NCI-H128 (cell line): ENCODE data around the gene OXSM.
A peak's percentile ranks its signal among the peaks of the same experiment; 100 is the strongest.

Experiments
- DNase-seq: peaks from one replicate; lab custom pipeline; 2025; ENCODE audit not compliant: unreplicated experiment; lab: John Stamatoyannopoulos, UW

OXSM gene

DNA sequence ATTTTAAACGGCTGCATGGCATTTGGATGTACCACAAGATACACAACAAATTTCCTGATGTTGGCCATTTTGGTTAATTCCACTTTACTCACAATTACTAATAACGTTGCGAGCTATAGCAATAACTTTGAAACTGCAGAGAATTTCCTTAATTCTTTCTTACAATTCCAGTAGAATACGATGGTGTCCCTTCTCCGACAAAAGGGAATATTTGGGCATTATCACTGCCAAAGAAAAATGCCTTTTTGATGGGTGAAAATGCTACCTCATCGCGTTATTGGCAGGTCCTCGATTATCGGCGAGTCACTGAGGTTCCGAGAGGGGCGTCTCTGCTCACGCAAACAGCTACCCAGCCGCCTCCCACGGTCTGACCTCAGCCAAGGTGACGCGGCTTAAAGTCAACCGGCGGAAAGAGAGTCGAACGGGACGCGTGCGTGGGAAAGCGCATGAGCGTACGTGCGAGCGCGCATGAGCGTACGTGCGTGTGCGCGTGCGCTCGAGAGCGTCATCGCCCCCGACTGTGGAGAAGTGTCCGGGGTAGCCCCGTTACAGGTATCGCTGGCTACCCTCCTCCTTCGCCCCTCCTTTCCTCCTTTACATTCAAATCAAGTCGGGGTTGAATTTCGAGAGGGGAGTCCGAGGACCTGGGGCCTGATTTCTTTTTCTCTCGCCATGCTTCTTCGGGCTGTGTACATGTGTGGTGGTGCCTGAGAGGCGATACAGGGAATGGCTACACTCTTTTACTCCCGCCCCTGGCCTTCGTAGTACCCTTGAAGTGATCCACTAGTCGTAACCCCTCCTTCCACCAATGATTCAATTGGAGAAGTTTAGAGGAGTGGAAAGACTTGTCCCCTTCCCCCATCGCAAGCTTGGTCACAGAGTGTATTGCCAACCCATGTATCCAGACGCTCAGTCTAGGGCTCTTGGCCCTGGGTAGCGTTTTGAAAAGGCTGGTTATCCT, at the start of gene OXSM:
TSS of gene OXSM (plus strand) at position 495 of the 961 bp plus-strand sequence. CDS start 931 bp downstream, outside the sequence.
- DNase-seq, result peak; percentile 65

DNA sequence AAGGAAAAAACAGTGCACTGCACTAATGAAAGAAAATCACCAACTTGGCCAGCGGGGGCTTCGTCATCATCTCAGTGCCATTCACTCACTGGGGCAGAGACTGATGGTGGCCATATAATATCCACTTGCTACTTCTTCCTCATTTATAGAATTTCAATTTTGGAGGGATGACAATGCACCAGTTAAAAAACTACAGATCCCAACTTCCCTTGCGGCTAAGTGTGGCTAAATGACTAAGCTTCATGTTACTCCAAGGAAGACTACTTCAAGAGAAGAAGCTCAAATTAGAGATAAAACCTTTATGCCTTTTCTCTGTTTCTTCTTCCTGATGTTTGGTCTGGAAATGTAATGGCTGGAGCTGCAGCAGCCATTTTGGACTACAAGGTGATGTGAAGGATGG, 45.4 kb upstream of the OXSM start:
- DNase-seq, result no peak

DNA sequence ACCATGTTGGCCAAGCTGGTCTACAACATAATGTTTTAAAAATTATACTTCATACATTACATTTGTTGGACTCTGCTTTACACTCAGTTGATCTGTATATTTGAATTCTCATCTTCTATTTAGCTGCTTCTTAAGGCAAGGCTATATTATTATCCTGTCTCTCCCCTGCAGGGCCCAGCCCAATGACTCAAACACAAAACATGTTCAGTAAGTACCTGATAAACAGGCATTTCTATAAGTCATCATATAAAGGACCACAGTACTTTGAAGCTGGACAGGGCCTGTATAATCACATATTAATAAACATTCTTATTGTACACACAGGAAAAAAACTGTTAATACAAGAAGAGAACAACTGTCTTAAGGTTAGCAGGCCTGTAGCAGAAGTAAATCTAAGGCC, 42.9 kb upstream of the OXSM start:
- no peak for DNase-seq

DNA sequence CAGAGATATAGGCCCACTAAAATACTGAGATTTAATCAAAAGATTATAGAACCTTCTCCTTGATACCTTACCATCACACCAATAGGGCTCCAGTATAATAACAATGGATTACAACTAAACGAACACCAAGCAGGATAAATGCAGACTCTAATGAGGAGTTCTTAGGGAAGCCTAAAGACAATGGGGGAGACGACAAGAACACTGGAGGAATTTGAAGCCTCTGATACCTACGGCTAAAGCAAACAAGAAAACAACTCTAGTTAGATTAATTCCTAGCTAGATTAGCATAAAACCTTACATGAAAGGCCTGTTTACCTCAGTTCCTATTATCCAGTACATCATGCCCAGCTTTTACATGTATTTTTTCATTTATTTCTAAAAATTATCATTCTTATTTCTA, 41.7 kb upstream of the OXSM start:
- DNase-seq, result no peak

DNA sequence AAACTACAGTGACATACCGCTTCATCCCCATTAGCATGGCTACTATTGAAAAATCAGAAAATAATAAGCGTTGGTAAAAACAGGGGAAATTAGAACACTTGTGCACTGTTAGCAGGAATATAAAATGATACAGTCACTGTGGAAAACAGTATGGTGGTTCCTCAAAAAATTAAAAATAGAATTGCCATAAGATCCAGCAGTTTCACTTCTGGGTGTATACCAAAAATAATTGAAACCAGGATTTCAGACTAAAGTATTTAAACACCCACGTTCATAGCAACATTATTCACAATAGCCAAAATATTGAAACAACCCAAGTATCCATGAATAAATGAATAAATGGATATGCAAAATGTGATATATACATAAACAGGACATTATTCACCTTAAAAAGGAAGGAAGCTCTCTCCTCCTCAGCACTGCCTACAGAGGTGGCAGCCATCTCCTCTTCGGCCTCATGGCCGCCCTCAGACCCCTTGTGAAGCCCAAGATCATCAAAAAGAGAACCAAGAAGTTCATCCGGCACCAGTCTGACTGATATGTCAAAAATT, 40.8 kb upstream of the OXSM start:
- no peak for DNase-seq

DNA sequence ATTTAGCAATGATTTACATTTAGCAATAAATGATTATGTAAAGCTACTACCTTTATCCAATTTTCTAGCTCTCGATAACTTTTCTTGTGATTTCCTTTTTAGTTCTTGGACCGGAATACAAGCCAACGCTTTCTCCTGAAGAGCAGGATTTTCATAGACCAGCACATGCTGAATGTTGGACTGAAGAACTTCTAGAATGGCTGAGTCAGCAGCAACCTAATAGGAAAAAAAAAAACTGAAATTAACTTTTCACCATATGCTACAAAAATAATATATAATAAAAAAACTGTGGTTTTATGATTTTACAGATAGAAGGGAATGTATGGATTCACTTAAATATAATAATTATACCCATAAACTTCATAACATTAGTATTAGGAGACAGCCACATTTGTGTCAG, 38.8 kb upstream of the OXSM start:
- no peak for DNase-seq

DNA sequence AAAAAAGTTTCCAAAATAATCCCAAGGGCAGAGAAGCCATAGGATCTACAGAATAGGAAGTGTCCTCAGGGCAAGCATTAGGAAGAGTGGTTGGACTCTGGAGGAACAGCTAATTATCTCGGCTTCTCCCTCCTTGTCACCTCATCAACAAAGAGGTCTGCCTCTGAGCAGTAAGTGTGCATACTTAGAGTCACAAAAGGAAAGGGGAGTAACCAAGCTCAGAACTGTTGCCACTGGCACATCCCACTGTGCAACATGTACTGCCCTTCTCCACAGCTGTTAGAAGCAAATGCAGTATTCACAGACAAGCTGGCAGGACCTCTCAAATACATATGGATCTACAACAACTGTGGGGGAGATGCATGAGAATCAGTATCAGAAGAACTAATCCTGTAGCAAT, 38.2 kb upstream of the OXSM start:
- no peak for DNase-seq

DNA sequence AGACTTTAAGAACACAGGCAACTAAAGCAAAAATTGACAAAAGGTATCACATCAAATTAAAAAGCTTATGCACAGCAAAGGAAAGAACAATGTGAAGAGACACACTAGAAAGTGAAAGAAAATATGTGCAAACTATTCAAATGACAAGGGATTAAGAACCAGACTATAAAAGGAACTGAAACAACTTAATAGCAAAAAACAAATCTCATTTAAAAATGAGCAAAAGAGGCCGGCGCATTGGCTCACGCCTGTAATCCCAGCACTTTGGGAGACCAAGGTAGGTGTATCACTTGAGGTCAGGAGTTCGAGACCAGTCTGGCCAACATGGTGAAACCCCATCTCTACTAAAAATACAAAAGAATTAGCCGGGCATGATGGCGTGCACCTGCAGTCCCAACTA, 21.0 kb upstream of the OXSM start:
- DNase-seq, result no peak

DNA sequence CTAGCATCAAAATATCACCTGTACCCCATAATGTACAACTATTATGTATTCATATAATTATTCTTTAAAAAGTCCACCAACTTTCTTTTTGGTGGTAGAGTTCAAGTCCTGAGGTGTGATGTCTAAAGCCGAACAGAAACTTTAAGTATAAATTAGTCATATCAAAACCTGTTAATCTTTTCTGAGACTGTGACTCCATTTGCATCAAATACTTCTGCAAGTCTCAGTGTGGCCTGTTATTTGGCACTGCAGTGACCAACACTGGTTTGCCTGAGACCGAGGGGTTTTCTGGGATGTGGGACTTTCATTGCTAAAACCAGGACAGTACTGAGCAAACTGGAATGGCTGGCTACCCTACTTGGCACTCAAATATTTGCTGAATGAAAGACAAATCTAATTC, 14.0 kb upstream of the OXSM start:
- DNase-seq, result no peak

DNA sequence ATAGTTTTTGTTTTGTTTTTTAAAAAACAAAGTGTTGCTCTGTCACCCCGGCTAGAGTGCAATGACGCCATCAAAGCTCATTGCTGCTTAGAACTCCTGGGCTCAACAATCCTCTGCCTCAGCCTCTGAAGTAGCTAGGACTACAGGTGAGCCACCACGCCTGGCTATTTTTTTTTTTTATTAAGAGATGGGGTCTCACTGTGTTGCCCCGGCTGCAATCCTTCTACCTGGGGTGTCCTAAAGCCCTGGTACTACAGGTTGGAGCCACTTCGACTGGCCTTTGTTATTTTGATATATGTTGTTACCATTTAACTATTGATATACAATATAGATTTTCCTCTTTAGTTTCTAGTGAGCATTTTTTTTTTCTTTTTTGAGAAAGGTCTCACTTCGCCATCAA, 9.3 kb upstream of the OXSM start:
- DNase-seq, result no peak

DNA sequence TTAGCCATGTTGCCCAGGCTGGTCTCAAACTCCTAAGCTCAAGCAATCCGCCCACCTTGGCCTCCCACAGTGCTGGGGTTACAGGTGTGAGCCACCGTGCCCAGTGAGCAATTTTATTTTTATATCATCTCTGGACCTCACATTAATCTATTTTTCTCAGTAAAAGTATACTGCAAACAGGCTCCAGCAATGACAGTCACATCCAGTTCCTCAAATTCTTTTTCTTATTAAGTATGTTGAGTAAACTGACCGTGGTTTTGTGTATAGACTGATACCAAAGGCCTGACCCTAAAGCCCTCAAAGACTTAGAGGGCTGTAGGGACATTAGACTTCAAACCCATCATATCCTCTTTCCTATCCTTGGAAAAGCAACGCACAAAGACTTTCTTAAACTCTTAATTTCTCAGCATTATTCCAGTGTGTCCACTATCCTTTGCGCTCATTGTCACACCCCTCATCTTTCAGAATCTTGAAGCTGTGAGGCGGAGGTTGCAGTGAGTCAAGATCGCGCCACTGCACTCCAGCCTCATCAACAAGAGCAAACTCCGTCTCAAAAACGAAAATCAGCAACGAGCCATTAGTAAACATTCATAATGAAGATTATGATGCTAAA, 8.6 kb upstream of the OXSM start:
- no peak for DNase-seq

DNA sequence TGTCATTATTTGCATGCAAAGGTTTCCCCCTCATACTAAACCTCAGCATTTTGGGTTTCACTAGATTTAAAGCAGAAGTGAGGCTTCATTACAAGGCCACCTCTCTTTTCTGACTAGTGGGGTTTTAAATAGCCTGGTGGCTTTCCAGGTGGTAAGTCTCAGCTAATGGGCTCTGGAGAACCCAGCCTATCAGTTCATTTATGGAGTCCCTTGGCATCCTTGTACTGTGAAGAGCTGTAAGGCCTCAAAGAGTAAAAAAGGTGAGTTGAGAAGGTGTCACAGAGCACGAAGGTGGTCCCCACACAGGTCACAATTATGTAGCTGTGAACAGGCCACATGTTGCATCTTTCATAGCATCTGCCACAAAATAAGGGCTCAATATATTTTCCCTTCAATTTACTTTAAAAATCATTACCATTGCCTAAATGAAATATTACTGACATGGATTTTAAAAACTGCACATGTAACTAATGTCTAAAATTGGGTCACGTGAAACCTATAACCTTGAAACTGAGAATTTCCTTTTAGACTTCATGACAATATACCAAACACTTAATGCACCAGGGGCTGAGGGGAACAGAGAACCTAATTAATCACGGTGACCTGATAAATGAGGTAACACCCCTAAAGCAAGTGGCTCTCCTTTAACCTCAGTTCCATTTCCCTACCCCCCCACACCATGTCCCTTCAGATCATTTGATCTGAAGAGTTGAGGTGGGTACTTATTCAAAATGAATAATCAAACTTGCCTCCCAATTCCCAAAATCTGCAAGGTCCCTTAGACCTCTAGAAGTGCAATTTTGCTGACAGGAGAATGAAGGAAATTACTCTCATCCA, 7.9 kb upstream of the OXSM start:
- no peak for DNase-seq

DNA sequence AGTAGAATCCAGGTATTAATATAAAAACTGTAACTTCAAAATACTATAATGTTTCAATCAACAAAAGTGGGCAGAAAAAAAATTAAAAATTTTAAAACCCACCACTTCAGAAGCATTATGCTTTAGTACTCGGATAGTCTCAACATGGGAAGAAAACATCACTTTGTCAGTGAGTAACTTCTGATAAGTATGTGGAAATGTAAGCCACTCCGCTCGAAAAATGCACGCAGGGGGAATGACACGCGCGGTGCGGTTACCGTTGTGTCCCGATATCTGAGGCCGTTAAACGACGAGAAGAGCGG, 7.3 kb upstream of the OXSM start:
- no peak for DNase-seq

DNA sequence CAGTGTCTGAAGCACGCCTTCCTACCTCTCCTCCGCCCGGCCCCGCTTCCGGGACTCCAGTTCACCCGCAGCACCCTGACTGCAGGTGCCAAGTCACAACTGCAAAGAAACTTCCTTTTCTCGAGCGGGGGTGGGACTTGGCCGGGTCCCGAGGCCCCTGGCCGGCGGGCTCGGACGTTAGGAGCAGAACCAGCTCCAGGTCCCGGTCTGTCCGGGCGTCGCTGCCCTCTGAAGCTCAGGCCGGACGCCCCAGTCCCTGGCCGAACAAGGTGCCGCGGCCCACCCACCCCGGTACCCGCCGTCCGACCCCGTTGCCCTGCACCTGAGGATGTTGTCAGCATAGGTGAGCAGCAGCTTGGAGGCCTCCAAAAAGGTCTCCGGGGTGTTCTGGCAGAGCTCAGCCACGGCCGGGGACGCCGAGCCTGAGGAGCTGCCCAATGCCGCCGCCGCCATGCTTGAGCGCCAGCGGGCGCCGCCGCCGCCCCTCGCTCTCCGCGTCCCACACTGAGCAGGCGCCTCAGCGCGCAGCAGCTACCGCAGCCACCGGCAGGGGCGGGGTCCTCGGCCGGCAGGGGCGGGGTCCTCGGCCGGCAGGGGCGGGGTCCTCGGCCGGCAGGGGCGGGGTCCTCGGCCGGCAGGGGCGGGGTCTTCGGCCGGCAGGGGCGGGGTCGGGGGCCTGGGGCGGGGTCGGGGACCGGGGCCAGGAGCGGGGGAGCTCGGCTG, 6.8 kb upstream of the OXSM start, which contains the start of gene NGLY1:
TSS of gene NGLY1 (minus strand) at position 506 of the 723 bp plus-strand sequence. CDS start at position 453, 53 bp downstream.
- peak; percentile 49 for DNase-seq

DNA sequence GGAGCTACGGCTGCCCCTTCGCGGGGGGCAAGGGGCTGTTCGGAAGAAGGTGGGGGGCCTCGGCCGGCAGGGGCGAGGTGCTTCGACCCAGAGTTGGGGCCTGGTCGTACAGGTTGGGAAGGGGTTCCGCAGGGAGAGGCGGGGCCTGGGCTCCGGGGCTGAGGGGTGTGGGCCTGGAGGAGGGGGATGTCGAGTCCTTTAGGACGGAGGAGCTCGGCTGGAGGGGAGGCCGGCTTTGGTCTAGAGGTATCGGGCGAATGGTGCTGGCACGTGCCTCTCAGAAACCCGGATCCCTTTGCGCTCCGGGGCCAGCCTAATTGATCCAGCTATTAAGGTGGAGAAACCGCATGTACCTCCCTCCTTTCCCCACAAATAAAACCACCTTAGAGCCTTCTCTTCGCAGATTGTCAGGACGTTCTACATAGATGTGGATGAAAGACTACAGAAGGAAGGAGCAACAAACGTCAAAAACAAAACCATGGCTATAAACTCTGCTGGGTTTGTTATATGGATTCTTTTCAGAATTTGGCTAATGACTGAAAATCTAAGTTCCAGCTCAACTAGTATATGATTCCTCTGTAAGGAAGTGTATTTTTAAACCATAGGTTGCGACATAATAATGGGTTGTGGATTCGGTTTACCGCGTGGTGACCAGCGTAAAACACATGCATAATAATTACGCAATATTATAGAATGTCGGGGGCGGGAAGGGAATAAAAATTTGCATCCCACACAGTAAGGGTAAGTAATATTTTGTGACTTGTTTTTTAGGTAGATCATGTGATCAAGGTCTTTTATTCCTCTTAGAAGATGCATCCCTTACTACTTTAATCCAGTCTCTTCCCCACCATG, 6.0 kb upstream of the OXSM start:
- peak; percentile 5 for DNase-seq

DNA sequence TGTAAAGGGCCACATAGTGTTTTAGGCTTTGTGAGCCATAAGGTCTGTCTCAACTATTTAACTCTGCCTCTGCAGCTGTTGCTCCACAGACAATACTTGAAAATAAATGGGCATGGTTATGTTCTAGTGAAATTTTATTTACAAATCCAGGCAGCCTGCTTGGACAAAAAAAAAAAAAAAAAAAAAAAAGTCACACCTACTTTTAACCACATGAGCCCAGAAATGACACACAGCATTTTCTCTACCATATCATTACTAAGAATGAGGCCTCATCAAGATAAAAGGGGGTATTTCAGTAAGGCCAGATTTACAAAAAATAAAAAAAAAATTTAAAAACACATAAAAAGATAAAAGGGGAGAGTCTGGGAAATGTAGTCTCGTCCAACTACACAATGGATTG, 4.9 kb upstream of the OXSM start:
- DNase-seq, result no peak

DNA sequence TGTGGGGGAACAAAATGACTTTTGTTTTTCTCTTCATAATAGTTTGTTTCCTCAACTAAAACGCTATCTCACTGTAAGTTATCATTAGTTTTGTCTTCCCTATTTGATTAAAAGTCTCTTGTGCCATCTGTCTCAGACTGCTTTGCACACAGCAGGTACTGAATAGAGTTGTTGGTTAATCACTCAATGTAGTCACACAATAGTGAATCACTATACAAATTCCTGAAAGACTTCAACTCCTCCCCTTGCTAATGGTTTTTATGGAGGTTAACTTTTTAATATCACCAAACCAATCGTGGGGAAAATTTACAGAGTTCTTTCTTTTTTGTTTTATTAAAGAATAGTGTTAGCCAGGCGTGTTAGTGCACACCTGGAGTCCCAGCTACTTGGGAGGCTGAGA, 4.1 kb upstream of the OXSM start:
- no peak for DNase-seq

DNA sequence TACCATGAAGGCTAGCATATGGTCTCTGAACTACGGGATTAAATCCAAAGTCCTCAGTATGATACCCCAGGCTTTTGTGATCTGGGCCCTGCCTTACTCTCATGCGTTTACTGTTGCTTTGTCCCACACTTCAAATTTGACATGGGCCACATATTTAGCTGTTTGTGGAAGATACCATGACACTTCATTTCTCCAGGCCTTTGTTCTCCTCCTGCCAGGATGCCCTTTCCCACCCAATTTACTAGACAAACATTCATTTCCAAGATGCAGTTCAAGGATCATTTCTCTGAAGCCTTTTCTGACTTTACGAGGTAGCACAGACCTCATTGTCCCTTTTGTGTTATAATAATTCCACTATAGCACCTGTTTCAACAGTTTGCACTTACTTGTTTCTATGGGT, 2.2 kb upstream of the OXSM start:
- no peak for DNase-seq

DNA sequence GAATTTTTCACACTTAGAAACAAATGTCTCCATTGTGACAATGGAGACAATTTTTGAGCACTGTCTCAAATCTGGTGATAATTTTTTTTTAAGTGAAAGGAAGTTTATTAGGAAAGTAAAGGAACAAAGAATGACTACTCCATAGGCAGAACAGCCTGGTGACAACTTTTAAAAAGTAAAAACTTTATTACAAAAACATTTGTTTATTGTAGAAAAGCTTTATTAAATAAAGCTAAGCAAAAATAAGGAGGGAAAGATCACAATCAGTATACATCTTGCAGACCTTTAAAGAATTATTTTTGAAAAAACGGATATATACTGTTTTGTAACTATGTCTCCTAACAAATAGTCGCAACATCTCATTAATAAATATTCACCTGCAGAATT, 688 bp upstream of the OXSM start:
- DNase-seq, result no peak

DNA sequence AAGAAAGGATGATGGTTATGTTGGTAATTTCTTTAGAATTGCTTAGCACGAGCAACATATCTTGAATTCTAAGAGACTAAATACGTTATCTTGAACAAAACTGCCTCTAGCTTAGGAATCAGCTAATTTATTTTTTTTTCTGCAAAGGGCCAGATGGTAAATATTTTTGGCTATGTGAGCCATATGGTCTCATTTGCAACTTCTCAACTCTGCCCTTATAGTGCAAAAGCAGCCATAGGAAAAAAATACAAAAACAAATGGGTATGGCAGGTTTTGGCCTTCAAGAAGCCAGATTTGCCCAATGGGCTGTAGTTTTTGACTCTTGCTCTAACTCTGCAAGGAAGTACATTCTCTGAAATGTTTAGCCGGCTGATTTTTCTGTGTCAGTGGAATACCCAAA, 11.9 kb downstream of the OXSM start:
- no peak for DNase-seq
